KMS-11 (cell line): ENCODE data around the gene BNC2.

ENCODE experiments used
- H2AFZ ChIP-seq: fragments of 200-600 bp; sonication (generic); 2 replicates; pipeline ENCODE4 v1.6.1; 2016; ENCODE audit warnings: antibody characterized with exemption, mixed run types, low read depth
- H3K27ac ChIP-seq: fragments of 200-600 bp; sonication (generic); 2 replicates; pipeline ENCODE4 v1.6.1; 2016; ENCODE audit warnings: mild to moderate bottlenecking, mixed run types
- H3K27me3 ChIP-seq: fragments of 200-600 bp; sonication (generic); 2 replicates; pipeline ENCODE4 v1.6.1; 2017; ENCODE audit warnings: mild to moderate bottlenecking, low read depth, mixed run types, moderate library complexity; ENCODE audit not compliant: insufficient read depth
- H3K36me3 ChIP-seq: fragments of 200-600 bp; sonication (generic); 2 replicates; pipeline ENCODE4 v1.6.1; 2017; ENCODE audit warnings: mild to moderate bottlenecking, mixed run types; ENCODE audit not compliant: insufficient read depth
- H3K4me1 ChIP-seq: fragments of 200-600 bp; sonication (generic); 2 replicates; pipeline ENCODE4 v1.6.1; 2016; ENCODE audit warnings: mild to moderate bottlenecking, low read depth, mixed run types; ENCODE audit not compliant: poor library complexity, severe bottlenecking
- H3K4me2 ChIP-seq: fragments of 200-600 bp; sonication (generic); 2 replicates; pipeline ENCODE4 v1.7.0; 2016; ENCODE audit warnings: mild to moderate bottlenecking, mixed run types
- H3K4me3 ChIP-seq: fragments of 200-600 bp; sonication (generic); IDR thresholded peaks from 2 replicates; pipeline ENCODE4 v1.6.1; 2017; ENCODE audit warnings: low read depth, low read length, mixed read lengths; ENCODE audit not compliant: insufficient read depth
- H3K79me2 ChIP-seq: fragments of 200-600 bp; sonication (generic); 2 replicates; pipeline ENCODE4 v1.6.1; 2016; ENCODE audit warnings: low read depth, mixed run types; ENCODE audit not compliant: insufficient read depth
- H3K9ac ChIP-seq: fragments of 200-600 bp; sonication (generic); 2 replicates; pipeline ENCODE4 v1.6.1; 2016; ENCODE audit warnings: mild to moderate bottlenecking, mixed run types
- H4K20me1 ChIP-seq: fragments of 200-600 bp; sonication (generic); 2 replicates; pipeline ENCODE4 v1.6.1; 2016; ENCODE audit warnings: mild to moderate bottlenecking, mixed run types; ENCODE audit not compliant: insufficient read depth
- CTCF ChIP-seq: fragments of 200-600 bp; sonication (generic); conservative IDR thresholded peaks from 2 replicates; pipeline ENCODE4 v1.6.1; 2017; ENCODE audit warnings: low read depth, mild to moderate bottlenecking, antibody characterized with exemption, low read length, moderate library complexity, mixed read lengths

The BNC2 gene

GRCh38 chr9:16555802-16556201, 314.7 kb downstream of the BNC2 start:
- Histone ChIP-seq H3K36me3 (no peaks in the 10 kb centered on the region), H3K4me2 (no peak overlapping the region), H3K9ac (no peak overlapping the region), H4K20me1 (no peaks in the 10 kb centered on the region), H3K4me1 (peaks cover 12% of the 10 kb centered on the region), H2AFZ (no peak overlapping the region), H3K27ac (no peak overlapping the region), H3K27me3 (no peaks in the 10 kb centered on the region), H3K4me3 (no peak overlapping the region), H3K79me2 (no peaks in the 10 kb centered on the region)
- TF ChIP-seq CTCF = no peak

DNA sequence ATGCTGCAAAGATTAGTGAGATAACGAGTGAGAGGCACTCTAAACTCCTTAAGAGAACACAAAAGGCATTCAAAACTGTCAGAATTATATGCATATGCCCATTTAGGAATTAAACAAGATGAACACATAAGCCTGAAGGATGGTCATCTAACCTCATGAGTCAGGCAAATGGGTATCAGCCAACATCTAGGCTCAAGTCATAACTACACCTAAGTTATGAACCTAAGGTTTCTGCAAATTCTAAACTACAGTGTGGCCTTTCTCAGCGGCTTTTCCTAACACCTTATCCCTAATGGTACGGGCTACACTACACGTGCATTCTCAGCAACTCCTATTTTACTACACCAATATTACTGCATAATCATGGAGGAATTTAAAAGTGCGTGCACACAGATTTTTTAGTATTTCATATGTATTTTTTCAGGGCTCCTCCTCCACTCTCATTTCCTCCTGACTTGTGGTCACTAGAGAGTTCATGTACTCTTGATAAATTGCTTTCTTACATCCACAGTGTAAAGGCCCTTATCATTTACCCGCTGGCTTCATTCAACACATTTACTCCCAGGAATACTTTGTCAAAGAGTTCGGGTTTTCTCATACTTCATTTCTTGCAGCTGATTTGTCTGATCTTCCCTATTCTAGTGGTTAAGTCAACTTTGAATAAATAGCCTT, 316.5 kb downstream of the BNC2 start:
- Histone ChIP-seq H4K20me1 (no peaks in the 10 kb centered on the region), H3K36me3 (no peaks in the 10 kb centered on the region), H3K27me3 (no peaks in the 10 kb centered on the region), H3K9ac (no peak overlapping the region), H3K27ac (no peak overlapping the region), H3K4me1 (peaks cover 4% of the 10 kb centered on the region), H3K79me2 (no peaks in the 10 kb centered on the region), H3K4me3 (no peak overlapping the region), H3K4me2 (no peak overlapping the region), H2AFZ (no peak overlapping the region)
- TF ChIP-seq CTCF = no peak

DNA sequence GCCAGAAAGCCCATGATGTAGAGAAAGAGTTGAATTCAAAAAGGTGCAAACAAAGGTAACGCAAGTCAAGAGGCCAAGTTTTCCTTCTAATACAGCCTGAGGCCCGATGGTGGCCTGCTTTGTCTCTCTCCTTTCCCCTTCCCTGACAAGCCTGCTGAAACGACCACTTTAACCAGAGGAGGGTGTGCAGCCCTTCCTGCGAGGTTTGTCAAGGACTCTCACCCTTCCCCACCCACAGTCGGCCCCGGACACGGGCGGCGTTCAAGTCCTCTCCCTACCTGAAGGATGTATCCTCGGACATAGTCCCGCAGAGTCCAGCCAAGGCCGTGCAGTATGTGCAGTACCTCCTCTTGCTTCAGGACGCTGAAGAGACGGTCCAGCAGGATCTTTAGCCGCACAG, 318.2 kb downstream of the BNC2 start:
- no peak overlapping the region for H3K4me2 ChIP-seq
- no peak for TF ChIP-seq CTCF
- no peaks in the 10 kb centered on the region for H3K4me1 ChIP-seq
- H3K36me3 ChIP-seq = no peaks in the 10 kb centered on the region
- H3K4me3 ChIP-seq = no peak overlapping the region
- H3K27ac ChIP-seq = no peak overlapping the region
- H3K79me2 ChIP-seq = no peaks in the 10 kb centered on the region
- no peak overlapping the region for H3K9ac ChIP-seq
- H2AFZ ChIP-seq = no peak overlapping the region
- H4K20me1 ChIP-seq = no peaks in the 10 kb centered on the region
- H3K27me3 ChIP-seq = no peaks in the 10 kb centered on the region

DNA sequence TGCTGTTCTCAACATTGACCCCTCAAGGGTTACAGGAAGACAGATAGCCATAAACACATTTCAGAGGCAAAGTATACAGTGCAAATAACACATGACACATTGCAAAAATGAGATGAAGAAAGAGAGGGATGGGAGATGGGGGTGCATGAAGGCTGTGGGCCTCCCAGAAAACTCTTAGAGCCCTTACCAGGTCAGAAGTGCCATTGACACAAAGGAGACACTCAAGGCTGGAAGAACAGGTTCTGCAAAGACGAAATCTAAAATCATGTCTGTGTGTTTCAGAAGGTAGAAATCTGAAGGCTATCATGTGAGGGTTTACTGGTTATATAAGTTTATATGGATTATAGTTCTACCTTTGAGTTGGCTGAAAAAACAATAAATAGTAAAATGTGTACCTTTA, 318.8 kb downstream of the BNC2 start:
- no peaks in the 10 kb centered on the region for H3K79me2 ChIP-seq
- no peaks in the 10 kb centered on the region for H3K36me3 ChIP-seq
- no peak overlapping the region for H3K9ac ChIP-seq
- H3K4me3 ChIP-seq = no peak overlapping the region
- H3K4me1 ChIP-seq = no peaks in the 10 kb centered on the region
- H3K27me3 ChIP-seq = no peaks in the 10 kb centered on the region
- no peak overlapping the region for H2AFZ ChIP-seq
- no peak overlapping the region for H3K4me2 ChIP-seq
- no peak for TF ChIP-seq CTCF
- no peaks in the 10 kb centered on the region for H4K20me1 ChIP-seq
- no peak overlapping the region for H3K27ac ChIP-seq
